IMR-90 (cell line): ENCODE data around the gene MCF2L2. TPM values are rescaled to one million over a fixed set of nuclear protein-coding genes. Genes with fewer than 3 reads are reported as not detected.

Source experiments
- ATAC-seq: fragments of 200-7000 bp; cut with Tn5 transposase; 2 replicates; pipeline ENCODE4 v1.9.1; 2020; ENCODE audit warnings: low read depth, mild to moderate bottlenecking, moderate library complexity
- BruUV-seq: library from RNA; stranded (reverse); fragments of 400-500 nt; replicated peaks from 2 replicates; lab custom pipeline; 2021; lab: Mats Ljungman, UMichigan
- CTCF ChIA-PET: fragments of 300-600 bp; formaldehyde crosslinking; extraction: SDS; loops from one replicate; lab custom pipeline; 2021; ENCODE audit warnings: antibody characterized with exemption; lab: Yijun Ruan, JAX
- POLR2A ChIA-PET: fragments of 300-600 bp; sonication (Branson Sonifier 250); formaldehyde crosslinking; loops from one replicate; lab custom pipeline; 2022; ENCODE audit warnings: antibody characterized with exemption; ENCODE audit not compliant: unreplicated experiment; lab: Charles Lee
- DNase-seq: peaks from one replicate; pipeline ENCODE4 v3.0.0; 2013
- H2AFZ ChIP-seq: replicated peaks from 2 replicates; pipeline ENCODE3; 2013; ENCODE audit warnings: low read length, mild to moderate bottlenecking; ENCODE audit not compliant: poor library complexity
- H2AK5ac ChIP-seq: 2 replicates; pipeline ENCODE4 v1.6.1; 2013; ENCODE audit warnings: low read depth, low read length, inconsistent platforms
- H2AK9ac ChIP-seq: replicated peaks from 2 replicates; pipeline ENCODE3; 2013; ENCODE audit warnings: mild to moderate bottlenecking, low read depth, low read length, moderate library complexity; ENCODE audit not compliant: poor library complexity
- H2BK120ac ChIP-seq: 2 replicates; pipeline ENCODE4 v1.6.1; 2013; ENCODE audit warnings: low read depth, low read length, inconsistent platforms
- H2BK15ac ChIP-seq: 3 replicates; pipeline ENCODE4 v1.6.1; 2013; ENCODE audit warnings: low read depth, low read length, inconsistent platforms
- H2BK20ac ChIP-seq: 2 replicates; pipeline ENCODE4 v1.6.1; 2013; ENCODE audit warnings: low read depth, mild to moderate bottlenecking, inconsistent platforms, low read length, moderate library complexity
- H2BK5ac ChIP-seq: 2 replicates; pipeline ENCODE4 v1.6.1; 2013; ENCODE audit warnings: mild to moderate bottlenecking, low read depth, low read length, inconsistent platforms; ENCODE audit not compliant: poor library complexity, severe bottlenecking
- H3K14ac ChIP-seq: replicated peaks from 2 replicates; pipeline ENCODE4 v1.6.1; 2013; ENCODE audit warnings: low read depth, low read length, inconsistent platforms
- H3K18ac ChIP-seq: 2 replicates; pipeline ENCODE4 v1.6.1; 2013; ENCODE audit warnings: low read depth, low read length, control low read depth
- H3K23ac ChIP-seq: 2 replicates; pipeline ENCODE4 v1.6.1; 2013; ENCODE audit warnings: low read depth, low read length, inconsistent platforms
- H3K27ac ChIP-seq: 2 replicates; pipeline ENCODE4 v1.5.1; 2013; ENCODE audit warnings: mild to moderate bottlenecking, control low read depth, low read length; ENCODE audit not compliant: insufficient read depth
- H3K27me3 ChIP-seq: 2 replicates; pipeline ENCODE4 v1.6.1; 2013; ENCODE audit warnings: low read length; ENCODE audit not compliant: control insufficient read depth, insufficient read depth
- H3K36me3 ChIP-seq: 2 replicates; pipeline ENCODE4 v1.6.1; 2013; ENCODE audit warnings: low read length, mixed read lengths; ENCODE audit not compliant: control insufficient read depth, insufficient read depth
- H3K4ac ChIP-seq: 2 replicates; pipeline ENCODE4 v1.6.1; 2013; ENCODE audit warnings: low read depth, low read length, inconsistent platforms
- H3K4me1 ChIP-seq: 2 replicates; pipeline ENCODE4 v1.6.1; 2013; ENCODE audit warnings: low read length, mixed read lengths; ENCODE audit not compliant: control insufficient read depth, insufficient read depth
- H3K4me2 ChIP-seq: 2 replicates; pipeline ENCODE4 v1.6.1; 2013; ENCODE audit warnings: low read depth, mild to moderate bottlenecking, control low read depth, low read length, moderate library complexity
- H3K4me3 ChIP-seq: 2 replicates; pipeline ENCODE4 v1.5.1; 2013; ENCODE audit warnings: low read depth, mild to moderate bottlenecking, control low read depth, low read length, moderate library complexity; ENCODE audit not compliant: insufficient read depth
- H3K56ac ChIP-seq: 2 replicates; pipeline ENCODE4 v1.6.1; 2013; ENCODE audit warnings: low read length, inconsistent platforms; ENCODE audit not compliant: insufficient read depth; ENCODE audit errors: extremely low read depth
- H3K79me1 ChIP-seq, 2 experiments: 2 replicates each; pipeline ENCODE4 v1.6.1; 2013; ENCODE audit warnings: low read length in 2 of 2, inconsistent platforms in 1 of 2, low read depth in 1 of 2
- H3K9ac ChIP-seq: 2 replicates; pipeline ENCODE4 v1.6.1; 2013; ENCODE audit warnings: low read depth, low read length, control low read depth
- H3K9me1 ChIP-seq: 2 replicates; pipeline ENCODE4 v1.6.1; 2013; ENCODE audit warnings: low read length, inconsistent platforms; ENCODE audit not compliant: insufficient read depth
- H3K9me3 ChIP-seq: 2 replicates; pipeline ENCODE4 v1.6.1; 2013; ENCODE audit warnings: low read length; ENCODE audit not compliant: control insufficient read depth, insufficient read depth
- H4K20me1 ChIP-seq: 2 replicates; pipeline ENCODE4 v1.6.1; 2013; ENCODE audit warnings: low read length, inconsistent platforms; ENCODE audit not compliant: insufficient read depth
- H4K5ac ChIP-seq: 2 replicates; pipeline ENCODE4 v1.6.1; 2013; ENCODE audit warnings: mild to moderate bottlenecking, low read depth, low read length, control low read depth
- H4K8ac ChIP-seq, 2 experiments: 2 replicates each; pipeline ENCODE4 v1.6.1; 2013; ENCODE audit warnings: low read depth in 2 of 2, low read length in 2 of 2, control low read depth in 1 of 2, inconsistent platforms in 1 of 2
- H4K91ac ChIP-seq: 2 replicates; pipeline ENCODE4 v1.6.1; 2013; ENCODE audit warnings: low read depth, low read length, inconsistent platforms; ENCODE audit not compliant: insufficient read depth
- BHLHE40 ChIP-seq: fragments of 150-350 bp; IDR thresholded peaks from 2 replicates; pipeline ENCODE4 v1.6.1; 2016; ENCODE audit warnings: mild to moderate bottlenecking, low read depth, low read length
- CEBPB ChIP-seq: IDR thresholded peaks from 2 replicates; pipeline ENCODE4 v1.6.1; 2012; ENCODE audit warnings: low read depth, low read length, improper control_type of control experiment
- CHD1 ChIP-seq: IDR thresholded peaks from 2 replicates; pipeline ENCODE4 v1.6.1; 2012; ENCODE audit warnings: low read depth, low read length, improper control_type of control experiment
- ELK1 ChIP-seq: fragments of 150-350 bp; IDR thresholded peaks from 2 replicates; pipeline ENCODE4 v1.6.1; 2016; ENCODE audit warnings: low read depth, mild to moderate bottlenecking, low read length, moderate library complexity, borderline replicate concordance
- FOS ChIP-seq: fragments of 150-350 bp; IDR thresholded peaks from 2 replicates; pipeline ENCODE4 v1.6.1; 2016; ENCODE audit warnings: low read depth, low read length
- MAFK ChIP-seq: IDR thresholded peaks from 2 replicates; pipeline ENCODE4 v1.6.1; 2012; ENCODE audit warnings: low read depth, low read length, improper control_type of control experiment
- NFE2L2 ChIP-seq: fragments of 150-350 bp; IDR thresholded peaks from 2 replicates; pipeline ENCODE4 v1.6.1; 2016; ENCODE audit warnings: low read depth, mild to moderate bottlenecking, low read length
- POLR2A ChIP-seq: IDR thresholded peaks from 2 replicates; pipeline ENCODE4 v1.6.1; 2012; ENCODE audit warnings: mild to moderate bottlenecking, low read depth, low read length
- RCOR1 ChIP-seq: IDR thresholded peaks from 2 replicates; pipeline ENCODE4 v1.6.1; 2012; ENCODE audit warnings: mild to moderate bottlenecking, low read length, improper control_type of control experiment; ENCODE audit not compliant: insufficient replicate concordance
- RFX5 ChIP-seq: IDR thresholded peaks from 2 replicates; pipeline ENCODE4 v1.8.0; 2012; ENCODE audit warnings: low read depth, mild to moderate bottlenecking, low read length, moderate library complexity
- SMC3 ChIP-seq: fragments of 150-350 bp; IDR thresholded peaks from 2 replicates; pipeline ENCODE4 v1.6.1; 2016; ENCODE audit warnings: low read depth, mild to moderate bottlenecking, antibody characterized with exemption, low read length, moderate library complexity
- WGBS, 2 experiments: methylation state at CpG; one replicate each; pipeline versions ENCODE4 v1.1.5 to v1.1.7; 2013; ENCODE audit warnings: missing lambda C conversion rate in 2 of 2; ENCODE audit not compliant: insufficient read length in 1 of 2; ENCODE audit errors: extremely low coverage in 2 of 2; 5-methylcytosine and 5-hydroxymethylcytosine counted together
- dilution Hi-C: fragments of 300-500 bp; cut with HindIII; formaldehyde crosslinking; loops from one replicate; pipeline ENCODE4 v1.14.3; 2018; ENCODE audit warnings: low sequenced_read_pairs; ENCODE audit not compliant: unreplicated experiment
- in situ Hi-C: fragments of 300-500 bp; cut with MboI; formaldehyde crosslinking; loops from 3 replicates; pipeline ENCODE4 v1.14.3; 2019; ENCODE audit warnings: low sequenced_read_pairs, inconsistent platforms, mixed read lengths
- intact Hi-C: fragments of 100-400 bp; cut with micrococcal nuclease; formaldehyde crosslinking; loops from 2 replicates; pipeline ENCODE4 v1.10.0; 2022
- polyA plus RNA-seq, 3 experiments: library from polyadenylated mRNA; depleted of rRNA; stranded (reverse); fragments of >200 nt; gene quantifications; 2 replicates each; pipeline ENCODE4 v1.2.3, GENCODE V29; 2012; ENCODE audit warnings: low replicate concordance in 1 of 3
- total RNA-seq: library from RNA; depleted of rRNA; stranded (reverse); fragments of >200 nt; gene quantifications from 2 replicates; pipeline ENCODE4 v1.2.3, GENCODE V29; 2012
- TF ChIP-seq, protein P1 (sequence below): conservative IDR thresholded peaks from 2 replicates; pipeline ENCODE4 v1.5.1; 2012; ENCODE audit warnings: mild to moderate bottlenecking, low read depth, low read length, improper control_type of control experiment

Gene MCF2L2
- total and polyA plus RNA-seq, 2 of the 4 experiments (the other 2 are of a cell fraction): under 0.01 TPM; not detected in 1

GRCh38 chr3:183341545-183342288, 86.7 kb downstream of the MCF2L2 start:
- Histone ChIP-seq H4K8ac (no peak overlapping the region), H3K4me1 (no peaks in the 10 kb centered on the region), H2AFZ (no peak overlapping the region), H3K27me3 (peaks cover 14% of the 10 kb centered on the region), H4K20me1 (no peaks in the 10 kb centered on the region), H3K4ac (no peak overlapping the region), H3K9me3 (no peaks in the 10 kb centered on the region), H3K9me1 (no peaks in the 10 kb centered on the region), H3K4me3 (no peak overlapping the region), H3K14ac (no peak overlapping the region), H3K27ac (no peak overlapping the region), H2BK15ac (no peak overlapping the region), H3K23ac (no peak overlapping the region), H2BK120ac (no peak overlapping the region), H3K79me1 (no peaks in the 10 kb centered on the region), H3K9ac (no peak overlapping the region), H3K36me3 (no peaks in the 10 kb centered on the region), H3K4me2 (no peak overlapping the region), H2AK5ac (no peak overlapping the region), H4K91ac (no peak overlapping the region), H3K56ac (no peak overlapping the region), H4K5ac (no peak overlapping the region), H2AK9ac (no peak overlapping the region), H2BK20ac (no peak overlapping the region), H3K18ac (no peak overlapping the region), H2BK5ac (no peak overlapping the region)
- ChIA-PET POLR2A (no interaction called here), CTCF (interaction anchor here (0.6 kb wide), 1 partner anchor 98 kb away, joined by 3 read pairs; no protein-coding TSS in a partner anchor)
- ATAC-seq: no peak
- no TSS peak for BruUV-seq
- TF ChIP-seq BHLHE40: no peak
- TF ChIP-seq NFE2L2: no peak
- no peak for TF ChIP-seq RCOR1
- TF ChIP-seq SMC3: no peak
- TF ChIP-seq FOS: no peak
- TF ChIP-seq, protein P1, sequence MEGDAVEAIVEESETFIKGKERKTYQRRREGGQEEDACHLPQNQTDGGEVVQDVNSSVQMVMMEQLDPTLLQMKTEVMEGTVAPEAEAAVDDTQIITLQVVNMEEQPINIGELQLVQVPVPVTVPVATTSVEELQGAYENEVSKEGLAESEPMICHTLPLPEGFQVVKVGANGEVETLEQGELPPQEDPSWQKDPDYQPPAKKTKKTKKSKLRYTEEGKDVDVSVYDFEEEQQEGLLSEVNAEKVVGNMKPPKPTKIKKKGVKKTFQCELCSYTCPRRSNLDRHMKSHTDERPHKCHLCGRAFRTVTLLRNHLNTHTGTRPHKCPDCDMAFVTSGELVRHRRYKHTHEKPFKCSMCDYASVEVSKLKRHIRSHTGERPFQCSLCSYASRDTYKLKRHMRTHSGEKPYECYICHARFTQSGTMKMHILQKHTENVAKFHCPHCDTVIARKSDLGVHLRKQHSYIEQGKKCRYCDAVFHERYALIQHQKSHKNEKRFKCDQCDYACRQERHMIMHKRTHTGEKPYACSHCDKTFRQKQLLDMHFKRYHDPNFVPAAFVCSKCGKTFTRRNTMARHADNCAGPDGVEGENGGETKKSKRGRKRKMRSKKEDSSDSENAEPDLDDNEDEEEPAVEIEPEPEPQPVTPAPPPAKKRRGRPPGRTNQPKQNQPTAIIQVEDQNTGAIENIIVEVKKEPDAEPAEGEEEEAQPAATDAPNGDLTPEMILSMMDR: no peak
- no peak for TF ChIP-seq RFX5
- no peak for TF ChIP-seq CHD1
- TF ChIP-seq POLR2A: no peak
- TF ChIP-seq CEBPB: no peak
- no peak for TF ChIP-seq MAFK
- TF ChIP-seq ELK1: no peak
- intact Hi-C loops (no loop called here), dilution Hi-C loops (no loop called here), in situ Hi-C loops (no loop called here)
- DNase-seq: no peak
- WGBS, 2 experiments: 38% methylated on average over 2 of the region's 14 CpGs; no CpG with 5 or more reads in 1 of the 2 experiments
